Measurements from ENCODE around the gene CARD16. TPM values are rescaled to one million over a fixed set of nuclear protein-coding genes. Genes with fewer than 3 reads are reported as not detected.

CARD16 gene
- total and polyA plus RNA-seq, 2 donors (not counting 1 experiment from before 2014, with no cell fraction given) = 25.0 to 30.1 TPM

DNA sequence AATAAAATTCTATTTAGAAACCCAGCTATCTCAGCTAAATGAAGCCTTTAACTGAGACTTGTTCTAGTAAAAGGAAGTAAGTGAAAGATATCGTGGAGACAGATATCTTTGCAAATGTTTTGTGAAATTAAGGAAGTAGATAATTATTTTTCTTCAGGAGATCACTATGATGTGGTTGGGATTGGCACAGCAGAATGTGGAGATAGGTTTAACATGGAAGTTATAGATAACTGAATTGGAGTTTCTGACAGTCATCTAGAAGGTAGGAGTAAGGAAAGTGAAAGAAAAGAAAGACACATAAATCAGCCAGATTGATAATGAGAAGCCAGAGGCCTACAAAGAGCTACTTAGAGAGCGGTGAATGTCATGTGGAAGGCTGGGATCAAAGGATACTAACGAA, 17.5 kb downstream of the CARD16 start:
- H3K27ac ChIP-seq (ENCODE audit: low read length in 2 of 2) = peak overlapping the region in 1 of 2 donors; percentile 45
- Mint-ChIP-seq H3K27ac (peak overlapping the region; percentile 70), H3K9me3 (ENCODE audit: insufficient read depth) (no peaks in the 10 kb centered on the region), H3K27me3 (no peaks in the 10 kb centered on the region), H3K4me1 (peaks cover 35% of the 10 kb centered on the region), H3K4me3 (peak overlapping the region; percentile 47)
- H3K4me1 ChIP-seq (ENCODE audit: control insufficient read depth in 2 of 2, insufficient read depth in 2 of 2, low read length in 2 of 2) = peaks cover 10 to 21% of the 10 kb centered on the region in 2 donors
- CTCF ChIA-PET = no interaction called here
- no peak overlapping the region for H3K4me3 ChIP-seq (ENCODE audit: control extremely low read depth in 1 of 5, extremely low read depth in 1 of 5, insufficient read depth in 1 of 5, low read depth in 2 of 5, low read length in 4 of 5)
- no peaks in the 10 kb centered on the region for H3K9me3 ChIP-seq (ENCODE audit: control extremely low read depth in 1 of 3, control insufficient read depth in 2 of 3, insufficient read depth in 1 of 3, low read length in 2 of 3)
- H3K27me3 ChIP-seq (replicated peaks in 1 of 4; ENCODE audit: control extremely low read depth in 1 of 4, control insufficient read depth in 3 of 4, insufficient read depth in 4 of 4, low read length in 3 of 4) = no peaks in the 10 kb centered on the region
- no peak for ATAC-seq (ENCODE audit: low read depth)
- no peaks in the 10 kb centered on the region for H3K79me2 ChIP-seq (ENCODE audit: control insufficient read depth, insufficient read depth, low read length)
- no peak for DNase-seq
- H4K20me1 ChIP-seq (ENCODE audit: control insufficient read depth, insufficient read depth, low read length, poor library complexity, severe bottlenecking) = no peaks in the 10 kb centered on the region
- WGBS (ENCODE audit: insufficient coverage) = no CpG with 5 or more reads among the region's 3 CpGs
- POLR2A ChIA-PET = no interaction called here
- no peak overlapping the region for H3K9ac ChIP-seq (ENCODE audit: low read length)
- peaks cover 22 to 54% of the 10 kb centered on the region in 2 experiments for H3K36me3 ChIP-seq (replicated peaks in 1 of 2; ENCODE audit: control extremely low read depth in 1 of 2, control insufficient read depth in 1 of 2, extremely low read depth in 1 of 2, insufficient read depth in 2 of 2, low read length in 1 of 2)
- TF ChIP-seq, protein P1, sequence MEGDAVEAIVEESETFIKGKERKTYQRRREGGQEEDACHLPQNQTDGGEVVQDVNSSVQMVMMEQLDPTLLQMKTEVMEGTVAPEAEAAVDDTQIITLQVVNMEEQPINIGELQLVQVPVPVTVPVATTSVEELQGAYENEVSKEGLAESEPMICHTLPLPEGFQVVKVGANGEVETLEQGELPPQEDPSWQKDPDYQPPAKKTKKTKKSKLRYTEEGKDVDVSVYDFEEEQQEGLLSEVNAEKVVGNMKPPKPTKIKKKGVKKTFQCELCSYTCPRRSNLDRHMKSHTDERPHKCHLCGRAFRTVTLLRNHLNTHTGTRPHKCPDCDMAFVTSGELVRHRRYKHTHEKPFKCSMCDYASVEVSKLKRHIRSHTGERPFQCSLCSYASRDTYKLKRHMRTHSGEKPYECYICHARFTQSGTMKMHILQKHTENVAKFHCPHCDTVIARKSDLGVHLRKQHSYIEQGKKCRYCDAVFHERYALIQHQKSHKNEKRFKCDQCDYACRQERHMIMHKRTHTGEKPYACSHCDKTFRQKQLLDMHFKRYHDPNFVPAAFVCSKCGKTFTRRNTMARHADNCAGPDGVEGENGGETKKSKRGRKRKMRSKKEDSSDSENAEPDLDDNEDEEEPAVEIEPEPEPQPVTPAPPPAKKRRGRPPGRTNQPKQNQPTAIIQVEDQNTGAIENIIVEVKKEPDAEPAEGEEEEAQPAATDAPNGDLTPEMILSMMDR (IDR thresholded peaks at IDR 0.05) = no peak
- peak overlapping the region; percentile 44 for H3K4me2 ChIP-seq (replicated peaks; ENCODE audit: low read depth, low read length, poor library complexity, severe bottlenecking)
- intact Hi-C loops (cut with micrococcal nuclease) = no loop called here
- H2AFZ ChIP-seq (ENCODE audit: insufficient read depth, low read depth, low read length, poor library complexity, severe bottlenecking) = peak overlapping the region; percentile 43

DNA sequence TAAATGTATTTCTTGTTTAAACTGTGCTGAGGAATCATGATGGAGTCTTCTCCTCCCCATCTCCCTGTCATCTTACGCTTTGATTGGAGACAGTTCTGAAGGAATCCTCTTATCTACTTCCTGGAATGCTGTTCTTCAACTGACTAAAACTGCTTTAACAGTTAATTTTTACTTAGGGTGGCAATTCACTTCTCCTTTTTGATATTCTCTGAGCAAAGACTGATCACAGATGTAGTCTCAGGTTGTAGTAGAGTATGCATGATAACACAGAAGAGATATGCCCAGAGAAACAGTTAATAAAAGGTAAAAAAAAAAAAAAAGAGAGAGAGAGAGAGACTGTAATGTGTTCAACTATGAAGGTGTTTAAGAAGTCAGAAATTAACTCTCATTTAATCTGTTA, 20.7 kb downstream of the CARD16 start:
- H3K79me2 ChIP-seq (ENCODE audit: control insufficient read depth, insufficient read depth, low read length) = no peaks in the 10 kb centered on the region
- no peak overlapping the region for H3K27ac ChIP-seq (ENCODE audit: low read length in 2 of 2)
- TF ChIP-seq, protein P1 (IDR thresholded peaks at IDR 0.05) = no peak
- no peak for TF ChIP-seq EZH2 (IDR thresholded peaks at IDR 0.05; ENCODE audit: borderline replicate concordance, insufficient read depth, low read depth, low read length, poor library complexity, severe bottlenecking)
- DNase-seq = no peak
- no peak for ATAC-seq (ENCODE audit: low read depth)
- no peaks in the 10 kb centered on the region for H3K27me3 ChIP-seq (replicated peaks in 1 of 4; ENCODE audit: control extremely low read depth in 1 of 4, control insufficient read depth in 3 of 4, insufficient read depth in 4 of 4, low read length in 3 of 4)
- no peak overlapping the region for H2AFZ ChIP-seq (ENCODE audit: insufficient read depth, low read depth, low read length, poor library complexity, severe bottlenecking)
- Mint-ChIP-seq H3K9me3 (ENCODE audit: insufficient read depth) (no peaks in the 10 kb centered on the region), H3K4me1 (peaks cover 32% of the 10 kb centered on the region), H3K27me3 (no peaks in the 10 kb centered on the region), H3K27ac (no peak overlapping the region), H3K4me3 (no peak overlapping the region)
- no peak overlapping the region for H3K4me3 ChIP-seq (ENCODE audit: control extremely low read depth in 1 of 5, extremely low read depth in 1 of 5, insufficient read depth in 1 of 5, low read depth in 2 of 5, low read length in 4 of 5)
- peaks cover 13 to 34% of the 10 kb centered on the region in 2 experiments for H3K36me3 ChIP-seq (replicated peaks in 1 of 2; ENCODE audit: control extremely low read depth in 1 of 2, control insufficient read depth in 1 of 2, extremely low read depth in 1 of 2, insufficient read depth in 2 of 2, low read length in 1 of 2)
- no CpG with 5 or more reads among the region's 1 CpG for WGBS (ENCODE audit: insufficient coverage)
- peaks cover 11 to 21% of the 10 kb centered on the region in 2 donors for H3K4me1 ChIP-seq (ENCODE audit: control insufficient read depth in 2 of 2, insufficient read depth in 2 of 2, low read length in 2 of 2)
- POLR2A ChIA-PET = no interaction called here
- intact Hi-C loops (cut with micrococcal nuclease) = no loop called here
- H3K4me2 ChIP-seq (replicated peaks; ENCODE audit: low read depth, low read length, poor library complexity, severe bottlenecking) = no peak overlapping the region
- no peaks in the 10 kb centered on the region for H3K9me3 ChIP-seq (ENCODE audit: control extremely low read depth in 1 of 3, control insufficient read depth in 2 of 3, insufficient read depth in 1 of 3, low read length in 2 of 3)
- CTCF ChIA-PET = no interaction called here
- no peaks in the 10 kb centered on the region for H4K20me1 ChIP-seq (ENCODE audit: control insufficient read depth, insufficient read depth, low read length, poor library complexity, severe bottlenecking)
- H3K9ac ChIP-seq (ENCODE audit: low read length) = no peak overlapping the region

Measured in B cell (primary cell).